LNCaP clone FGC (cell line): Measurements from ENCODE around the gene SQOR.

Experiments
- DNase-seq: peaks from one replicate; pipeline ENCODE4 v3.0.0-alpha.2; 2011; ENCODE audit warnings: low read depth
- H3K4me3 ChIP-seq: 2 replicates; pipeline ENCODE4 v1.5.1; 2011; ENCODE audit warnings: mild to moderate bottlenecking, low read depth, low read length, control low read depth
- TF ChIP-seq, protein P1 (sequence below): IDR thresholded peaks from 2 replicates; pipeline ENCODE4 v1.5.1; 2012; ENCODE audit warnings: mild to moderate bottlenecking; ENCODE audit not compliant: control insufficient read depth, insufficient read depth; ENCODE audit errors: extremely low read depth

The SQOR gene

DNA sequence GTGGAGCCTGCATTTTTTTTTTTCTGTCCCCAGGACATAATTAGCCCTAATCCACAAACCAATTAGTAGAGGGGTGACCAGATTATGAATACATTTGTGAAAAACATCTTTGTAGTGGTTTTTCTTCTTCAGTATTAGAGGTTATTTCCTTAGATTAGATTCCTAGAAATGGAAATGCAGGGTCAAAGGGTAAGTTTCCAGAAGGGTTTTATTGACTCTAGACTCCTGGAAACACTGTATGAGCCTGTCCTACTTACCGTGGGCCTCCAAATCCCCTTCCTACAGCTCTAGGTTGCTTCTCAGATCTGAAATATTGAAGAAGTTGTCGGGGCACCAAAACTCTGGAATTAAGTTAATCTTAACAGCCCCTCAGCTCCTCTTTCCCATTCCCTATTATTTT, 22.4 kb downstream of the SQOR start:
- TF ChIP-seq, protein P1, sequence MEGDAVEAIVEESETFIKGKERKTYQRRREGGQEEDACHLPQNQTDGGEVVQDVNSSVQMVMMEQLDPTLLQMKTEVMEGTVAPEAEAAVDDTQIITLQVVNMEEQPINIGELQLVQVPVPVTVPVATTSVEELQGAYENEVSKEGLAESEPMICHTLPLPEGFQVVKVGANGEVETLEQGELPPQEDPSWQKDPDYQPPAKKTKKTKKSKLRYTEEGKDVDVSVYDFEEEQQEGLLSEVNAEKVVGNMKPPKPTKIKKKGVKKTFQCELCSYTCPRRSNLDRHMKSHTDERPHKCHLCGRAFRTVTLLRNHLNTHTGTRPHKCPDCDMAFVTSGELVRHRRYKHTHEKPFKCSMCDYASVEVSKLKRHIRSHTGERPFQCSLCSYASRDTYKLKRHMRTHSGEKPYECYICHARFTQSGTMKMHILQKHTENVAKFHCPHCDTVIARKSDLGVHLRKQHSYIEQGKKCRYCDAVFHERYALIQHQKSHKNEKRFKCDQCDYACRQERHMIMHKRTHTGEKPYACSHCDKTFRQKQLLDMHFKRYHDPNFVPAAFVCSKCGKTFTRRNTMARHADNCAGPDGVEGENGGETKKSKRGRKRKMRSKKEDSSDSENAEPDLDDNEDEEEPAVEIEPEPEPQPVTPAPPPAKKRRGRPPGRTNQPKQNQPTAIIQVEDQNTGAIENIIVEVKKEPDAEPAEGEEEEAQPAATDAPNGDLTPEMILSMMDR = no peak
- H3K4me3 ChIP-seq = no peak overlapping the region
- no peak for DNase-seq

DNA sequence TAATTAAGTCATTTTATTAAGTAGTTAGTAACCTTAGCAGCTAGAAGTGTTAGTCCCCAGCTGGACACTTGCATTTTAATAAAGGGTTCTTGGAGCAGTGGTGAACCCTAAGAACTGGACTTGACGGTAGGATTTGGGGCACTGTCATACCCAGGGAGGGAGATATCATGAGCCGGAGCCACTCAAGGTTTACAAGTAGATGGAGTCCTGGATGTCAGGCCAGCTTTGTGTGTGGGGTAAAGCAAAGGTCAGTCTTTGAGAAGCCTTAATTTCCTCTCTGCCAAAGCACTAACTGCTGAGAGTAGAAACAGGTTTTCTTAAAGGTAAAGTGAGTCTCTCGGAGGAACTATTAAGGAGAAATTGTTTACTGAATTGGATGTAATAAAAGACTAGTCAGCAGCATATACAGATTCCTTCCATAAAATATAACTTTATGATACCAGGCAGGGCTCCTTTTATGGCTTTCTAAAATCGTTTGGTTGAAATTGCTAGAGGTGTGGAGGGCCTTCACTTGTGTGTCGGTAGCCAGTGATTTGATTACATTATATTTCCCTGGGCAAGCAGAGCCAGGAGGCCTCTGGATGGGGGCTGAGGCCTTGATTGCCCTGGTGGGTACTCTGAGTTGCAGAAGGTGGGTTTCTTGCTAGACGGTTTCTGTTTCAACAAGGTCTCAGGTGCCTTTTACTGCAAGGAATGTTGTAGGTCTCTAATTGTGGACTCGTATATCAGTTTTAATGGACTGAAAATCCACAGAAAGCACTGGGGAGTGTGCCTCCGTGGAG, 23.1 kb downstream of the SQOR start:
- TF ChIP-seq, protein P1 = no peak

DNA sequence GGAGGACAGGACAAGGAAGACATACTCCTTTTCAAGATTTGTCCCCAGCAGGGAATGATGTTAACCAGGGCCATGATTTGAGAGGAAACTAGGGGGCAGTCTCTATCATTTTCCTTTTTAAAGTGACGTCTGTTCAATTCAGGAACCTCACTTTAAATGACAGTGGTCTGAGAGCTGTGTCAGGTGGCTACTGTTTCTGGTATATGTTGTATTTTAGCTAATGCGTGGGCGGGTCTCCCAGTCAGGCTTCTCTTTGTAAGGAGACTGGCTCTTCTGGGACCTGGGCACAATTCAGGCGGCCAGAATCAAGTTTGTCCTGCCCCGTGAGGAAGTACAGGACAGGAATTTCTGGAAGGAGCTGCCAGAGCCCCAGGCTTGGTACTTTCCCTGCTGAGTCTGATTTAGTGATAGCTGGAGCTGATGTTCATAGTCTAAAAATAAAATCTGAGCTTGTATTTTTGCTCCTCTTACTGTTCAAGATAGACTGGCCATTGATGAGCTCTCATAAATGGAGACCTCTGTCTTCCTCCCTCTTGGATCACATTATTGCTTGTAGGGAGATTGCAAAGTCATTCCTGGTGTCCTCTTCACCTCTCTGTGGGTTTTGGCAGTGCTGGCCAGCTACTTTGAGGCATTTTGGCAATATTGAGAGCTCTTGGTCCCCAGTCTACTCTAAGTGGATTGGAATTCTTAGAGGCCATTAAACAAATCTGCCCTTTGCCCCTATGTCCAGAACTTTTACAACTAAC, 25.6 kb downstream of the SQOR start:
- H3K4me3 ChIP-seq = no peak overlapping the region
- peak; percentile 74 for DNase-seq
- TF ChIP-seq, protein P1 = no peak

More for the DNA sequence above, 23.1 kb downstream of the SQOR start:
- H3K4me3 ChIP-seq = no peak overlapping the region
- no peak for DNase-seq

DNA sequence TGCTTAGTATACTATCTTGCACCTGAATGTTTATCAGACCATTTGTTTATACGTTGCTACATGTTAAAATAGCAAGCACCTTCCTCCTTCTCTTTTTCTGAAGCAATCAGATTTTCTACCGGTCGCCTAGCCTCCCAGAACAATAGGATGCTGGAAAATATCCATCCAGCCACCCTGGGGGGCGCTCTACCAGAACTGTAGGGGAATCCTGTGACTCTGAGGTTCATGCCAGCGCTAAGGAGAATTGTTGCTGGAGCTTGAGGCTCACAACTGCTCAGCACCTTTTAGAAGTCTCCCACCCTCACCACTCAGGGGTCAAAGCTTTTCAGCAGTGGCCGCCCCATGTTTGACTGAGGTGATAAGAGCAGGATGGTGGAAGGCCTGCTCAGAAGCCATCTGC, 27.5 kb downstream of the SQOR start:
- H3K4me3 ChIP-seq = no peak overlapping the region
- no peak for DNase-seq
- TF ChIP-seq, protein P1 = no peak

DNA sequence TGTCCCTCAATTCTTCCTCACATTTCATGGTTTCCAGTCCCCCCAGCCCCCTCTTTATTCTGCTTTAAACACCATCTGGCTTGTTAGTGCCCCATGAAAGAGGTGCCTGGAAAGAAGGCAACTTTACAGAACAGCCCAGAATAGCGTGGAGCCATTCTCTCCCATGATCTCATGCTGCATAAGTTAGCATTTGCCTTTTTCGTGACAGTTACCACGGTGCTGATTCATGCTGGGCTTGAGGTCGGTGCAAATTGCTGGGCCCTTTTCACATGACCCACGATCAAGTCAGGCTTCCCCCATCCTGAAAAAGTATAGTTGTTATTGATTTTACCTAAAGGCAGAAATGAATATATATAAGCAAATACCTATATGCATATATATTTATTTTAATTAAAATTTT, 29.6 kb downstream of the SQOR start:
- no peak for DNase-seq
- TF ChIP-seq, protein P1 = no peak
- no peak overlapping the region for H3K4me3 ChIP-seq

DNA sequence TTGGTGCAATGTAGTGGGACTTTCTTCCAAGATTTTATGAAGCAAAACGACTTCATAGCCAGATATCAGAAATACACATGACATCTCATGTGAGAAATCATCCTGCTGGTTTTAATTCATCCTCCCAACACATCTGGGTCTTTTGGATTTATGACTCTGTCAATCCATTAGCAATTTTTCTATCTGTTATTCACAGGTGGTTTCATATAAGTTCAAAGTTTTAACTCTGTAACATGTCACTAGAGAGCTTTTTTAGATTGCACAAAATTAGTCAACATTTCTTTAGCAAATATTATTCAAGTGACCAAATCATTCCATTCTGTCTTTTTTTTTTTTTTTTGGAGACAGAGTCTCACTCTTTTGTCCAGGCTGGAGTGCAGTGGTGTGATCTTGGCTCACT, 30.4 kb downstream of the SQOR start:
- H3K4me3 ChIP-seq = no peak overlapping the region
- TF ChIP-seq, protein P1 = no peak
- DNase-seq = no peak
